HL-60/S4 treated with retinoic acid at 250 ng/mL for 4 days and 3 days (cell line): Measurements from ENCODE around the gene TDRD10.

Experiments
- in situ Hi-C: fragments of 300-500 bp; cut with MboI; formaldehyde crosslinking; loops from 2 replicates; pipeline ENCODE4 v1.7.0; 2022; ENCODE audit warnings: low sequenced_read_pairs

TDRD10 gene

DNA sequence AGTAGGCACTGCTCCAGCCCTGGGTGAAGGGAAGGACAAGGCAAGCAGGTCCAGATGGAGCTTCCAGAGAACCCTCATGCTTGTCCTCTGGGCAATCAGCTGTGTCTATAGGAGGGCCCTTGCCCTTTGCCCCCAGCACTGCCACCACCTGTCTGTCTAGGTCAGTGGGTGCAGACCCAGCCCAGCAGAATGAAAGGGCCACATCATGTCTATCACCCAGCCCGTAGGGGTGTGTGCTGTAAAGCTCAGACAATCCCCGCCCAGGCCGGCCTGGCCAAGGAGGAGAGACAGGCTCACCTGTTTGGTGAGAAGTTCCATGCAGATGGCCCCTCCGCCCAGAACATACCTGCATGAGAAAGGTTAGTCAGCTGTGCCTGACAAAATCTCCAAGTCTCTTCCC lies 49.5 kb downstream of the TDRD10 start:
- in situ Hi-C loops = no loop called here

DNA sequence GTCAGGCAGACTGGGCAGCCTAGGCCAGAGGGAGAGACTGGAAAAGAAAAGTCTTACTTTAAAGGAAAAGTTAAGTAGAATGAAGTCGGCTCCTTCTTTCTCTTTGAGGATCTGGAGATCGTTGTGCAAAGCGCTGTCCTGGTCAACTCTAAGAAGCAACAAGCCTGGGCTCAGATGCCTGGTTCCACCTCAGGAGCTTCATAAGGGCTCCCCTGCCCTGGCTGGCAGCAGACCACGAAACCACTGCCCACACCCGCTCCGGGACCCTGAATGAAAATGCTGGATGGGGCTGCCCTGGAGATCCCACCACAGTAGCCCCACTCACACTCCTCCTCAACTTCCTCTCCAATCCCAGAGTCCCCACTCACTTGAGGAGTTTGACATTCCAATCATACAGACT lies 50.0 kb downstream of the TDRD10 start:
- in situ Hi-C loops = no loop called here

DNA sequence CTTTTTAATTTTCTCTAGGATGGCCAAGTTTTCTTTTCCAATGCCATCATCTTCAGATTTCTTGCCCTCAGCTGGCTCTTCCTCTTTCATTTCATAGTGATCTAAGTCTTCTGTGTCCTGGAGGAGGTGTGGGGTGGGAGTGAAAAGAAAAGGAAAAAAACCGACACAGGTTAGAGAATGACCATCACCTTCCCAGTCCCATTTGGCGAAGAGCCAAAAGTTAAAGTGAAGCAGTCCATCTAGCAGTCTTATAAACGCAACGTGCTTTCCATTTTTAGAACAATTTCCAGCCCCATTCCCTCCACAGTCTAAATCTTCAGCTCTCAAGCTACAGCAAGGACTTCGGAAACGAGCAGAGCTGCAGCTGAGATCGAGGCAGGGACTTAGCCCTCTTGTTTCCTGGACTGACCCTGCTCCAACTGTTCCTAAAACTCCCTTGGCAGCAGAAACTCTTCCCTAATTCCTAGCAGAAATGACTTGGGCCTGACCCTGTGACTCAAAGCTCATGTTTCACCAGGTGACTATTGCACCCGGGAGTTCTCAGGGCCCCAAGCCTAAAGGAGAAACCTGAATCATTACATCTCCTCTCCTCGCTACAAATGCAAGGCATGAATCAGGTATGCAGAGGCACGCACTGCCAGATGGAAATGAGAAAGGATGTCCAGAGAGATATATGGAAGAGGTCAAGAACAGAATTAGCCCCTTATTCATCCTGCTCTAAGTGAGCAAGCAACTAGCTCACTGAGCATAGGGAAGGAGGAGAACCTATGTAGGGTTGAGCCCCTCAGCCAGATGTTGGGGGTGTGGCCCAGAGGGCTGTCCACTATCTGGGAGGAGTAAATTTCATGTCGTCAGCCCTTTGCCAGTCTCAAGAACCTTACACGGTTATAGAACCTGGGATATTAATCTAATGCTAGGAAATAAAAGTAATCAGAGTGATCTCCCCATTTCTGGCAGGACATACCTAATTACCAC lies 51.3 kb downstream of the TDRD10 start:
- in situ Hi-C loops = no loop called here

DNA sequence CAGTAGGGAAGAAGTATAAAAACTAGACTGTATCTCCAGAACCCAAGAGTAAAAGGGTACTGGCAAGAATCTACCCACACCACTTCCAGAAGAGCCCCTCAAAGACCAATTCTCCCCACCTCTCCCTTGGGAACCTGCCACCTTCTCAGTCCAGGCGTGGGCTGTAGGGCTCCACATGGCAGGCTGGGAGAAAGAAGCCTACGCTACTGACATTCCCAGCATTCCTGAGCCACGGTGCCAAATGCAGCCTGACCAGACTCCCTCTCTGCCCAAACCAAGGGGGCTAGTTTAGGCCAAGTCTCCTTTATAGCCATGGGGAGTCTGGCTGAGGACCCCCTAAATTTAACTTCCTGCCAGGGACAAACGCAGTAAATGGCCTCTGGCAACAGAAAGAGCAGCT lies 54.4 kb downstream of the TDRD10 start:
- in situ Hi-C loops = no loop called here

DNA sequence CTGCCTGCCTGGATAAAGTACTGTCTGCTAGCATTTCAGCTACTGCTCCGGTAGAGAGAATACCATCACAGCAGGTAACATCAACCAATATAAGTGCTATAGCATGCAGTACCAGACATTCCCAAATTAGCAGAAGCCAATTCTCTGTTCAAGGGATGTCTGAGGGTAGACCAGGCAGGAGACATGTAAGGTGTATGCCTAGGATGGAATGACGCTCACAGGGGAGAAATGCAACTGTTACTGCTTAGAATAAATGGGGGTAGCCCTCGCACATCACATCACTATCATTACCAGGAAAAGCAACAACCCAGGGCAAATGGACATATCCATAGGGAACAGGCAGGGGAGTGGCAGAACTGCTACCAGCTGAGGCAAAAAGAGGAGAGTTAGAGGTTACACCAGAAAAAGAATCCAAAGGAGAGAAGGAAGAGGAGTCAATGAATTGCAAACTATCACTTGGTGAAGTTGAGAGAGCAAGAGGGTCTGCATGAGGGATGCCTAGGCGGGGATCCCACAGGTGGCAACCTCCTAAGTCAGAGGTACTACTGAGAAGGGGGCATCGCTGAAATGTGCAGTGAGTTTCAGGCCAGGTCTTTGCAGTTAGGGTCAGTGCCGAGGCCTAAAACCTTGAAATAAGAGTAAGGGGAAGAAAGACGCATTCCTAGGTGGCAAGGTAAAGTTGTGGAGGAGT lies 55.4 kb downstream of the TDRD10 start:
- in situ Hi-C loops = no loop called here

DNA sequence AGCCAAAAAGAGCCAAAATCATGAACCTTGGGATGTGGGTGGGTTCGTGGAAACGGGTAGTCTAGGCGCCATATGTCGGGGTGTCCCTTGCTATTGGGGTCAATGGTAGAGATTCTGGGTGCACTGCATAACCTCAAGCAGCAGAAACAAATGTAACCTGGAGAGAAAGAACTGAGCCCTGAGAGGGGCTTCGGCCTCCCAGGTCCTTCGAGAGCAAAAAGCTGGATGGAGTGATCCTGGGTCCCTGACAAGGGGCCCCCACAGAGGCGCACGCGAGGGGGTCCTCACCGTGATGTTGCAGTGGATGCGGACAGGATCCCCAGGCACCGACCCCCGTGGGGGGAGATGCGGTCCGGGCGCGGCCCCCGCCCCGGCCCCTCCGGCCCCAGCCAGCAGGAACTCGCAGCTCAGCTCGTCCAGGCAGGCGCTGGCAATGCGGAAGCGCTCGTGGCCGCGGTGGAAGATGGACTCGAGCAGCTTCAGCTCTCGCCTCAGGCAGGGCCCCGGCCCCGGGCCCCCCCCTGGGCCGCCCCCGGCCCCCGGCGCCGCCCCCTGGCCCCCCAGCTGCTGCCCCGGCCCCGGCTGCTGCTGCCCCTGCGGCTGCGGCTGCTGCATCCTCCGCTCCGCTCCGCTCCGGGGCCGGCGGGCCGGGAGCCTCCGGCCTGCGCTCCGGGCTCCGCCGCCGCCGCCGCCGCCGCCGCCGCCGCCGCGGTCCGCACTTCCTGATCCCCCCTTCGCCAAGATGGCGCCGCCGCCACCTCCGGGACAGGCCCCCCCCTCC lies 56.1 kb downstream of the TDRD10 start, which contains the start of gene UBE2Q1:
Gene UBE2Q1, minus strand, starts transcription at position 724 of the 781 bp plus-strand sequence. Its CDS starts 109 bp downstream, at position 615.
- in situ Hi-C loops = no loop called here

DNA sequence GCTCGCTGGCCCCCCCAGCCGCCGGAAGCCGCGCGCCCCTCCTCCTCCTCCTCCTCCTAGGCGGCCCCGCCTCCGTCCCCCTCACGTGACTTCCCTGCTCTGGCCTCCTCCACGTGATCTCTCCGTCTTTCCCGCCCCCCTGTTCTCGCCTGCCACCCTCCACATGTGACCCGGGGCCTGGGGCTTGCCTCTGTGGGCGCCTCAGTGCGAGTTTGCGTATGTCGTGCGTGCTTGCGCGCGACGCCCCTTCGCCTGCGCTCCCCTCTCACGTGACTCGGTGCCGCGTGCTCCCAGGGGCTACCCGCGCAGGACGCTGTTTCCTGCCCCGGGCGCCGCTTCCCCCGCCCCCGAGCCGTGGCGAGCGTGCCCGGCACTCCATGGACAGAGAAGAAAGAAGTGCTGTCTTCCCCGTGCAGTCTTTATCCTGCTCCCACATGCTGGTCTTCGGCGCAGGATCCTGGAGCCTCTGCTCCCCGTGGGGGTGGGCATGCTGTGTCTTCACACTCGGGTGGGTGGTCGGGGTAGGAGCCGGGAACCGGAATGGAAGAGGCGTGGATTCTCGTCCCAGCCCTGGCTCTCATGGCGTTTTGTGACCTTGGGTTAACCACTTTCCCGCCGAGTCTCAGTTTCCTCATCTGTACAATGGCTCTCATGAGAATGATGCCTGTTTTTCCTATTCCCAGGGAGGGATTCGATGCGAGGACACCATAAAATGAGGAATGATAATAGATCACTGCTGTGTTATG lies 56.9 kb downstream of the TDRD10 start:
- in situ Hi-C loops = no loop called here

DNA sequence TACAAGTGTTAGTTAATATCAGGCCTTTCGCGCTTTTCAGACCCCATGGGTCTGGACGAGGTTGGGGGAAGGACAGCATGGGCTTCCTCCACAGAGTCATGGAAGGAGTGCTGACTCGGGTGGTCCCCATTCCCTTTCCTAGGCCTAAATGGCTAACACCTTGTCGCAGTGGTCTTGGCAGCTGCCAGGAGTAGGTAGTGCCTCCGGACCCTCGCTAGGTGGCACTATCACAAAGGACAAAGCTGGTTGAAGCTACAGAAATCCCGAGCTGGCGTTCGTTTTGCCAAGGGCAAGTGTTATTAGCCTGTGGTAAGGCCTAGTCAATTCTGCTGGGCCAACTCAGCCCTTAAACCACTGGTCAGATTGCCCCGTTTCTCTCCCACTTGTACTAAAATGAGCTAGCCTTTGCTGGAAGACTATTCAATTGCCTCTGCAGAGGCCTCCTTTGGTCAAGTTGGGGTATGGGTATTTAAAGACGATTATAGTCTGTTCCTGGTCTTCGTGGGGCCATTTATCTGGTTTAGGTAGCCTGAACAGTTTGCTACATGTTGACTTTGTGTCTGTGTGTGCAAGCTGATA lies 57.5 kb downstream of the TDRD10 start:
- in situ Hi-C loops = no loop called here

DNA sequence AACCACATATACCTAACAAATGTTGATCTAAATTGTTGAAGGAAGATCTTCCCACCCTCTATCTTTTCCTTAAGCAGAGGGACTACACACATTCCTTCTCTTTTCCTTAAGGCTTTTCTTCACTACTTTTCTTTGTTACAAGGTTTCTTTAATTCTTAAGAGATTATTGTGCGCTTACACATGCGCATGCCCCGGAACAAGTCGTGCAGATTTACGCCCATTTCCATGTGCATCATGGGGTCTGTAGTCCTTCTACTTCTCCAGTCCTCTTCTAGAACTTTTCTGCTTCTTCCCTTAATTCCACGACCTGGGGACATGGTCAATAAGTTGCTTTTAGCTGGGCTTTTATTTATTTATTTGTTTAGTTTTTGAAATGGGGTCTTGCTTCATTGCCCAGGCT lies 63.9 kb downstream of the TDRD10 start:
- in situ Hi-C loops = no loop called here

DNA sequence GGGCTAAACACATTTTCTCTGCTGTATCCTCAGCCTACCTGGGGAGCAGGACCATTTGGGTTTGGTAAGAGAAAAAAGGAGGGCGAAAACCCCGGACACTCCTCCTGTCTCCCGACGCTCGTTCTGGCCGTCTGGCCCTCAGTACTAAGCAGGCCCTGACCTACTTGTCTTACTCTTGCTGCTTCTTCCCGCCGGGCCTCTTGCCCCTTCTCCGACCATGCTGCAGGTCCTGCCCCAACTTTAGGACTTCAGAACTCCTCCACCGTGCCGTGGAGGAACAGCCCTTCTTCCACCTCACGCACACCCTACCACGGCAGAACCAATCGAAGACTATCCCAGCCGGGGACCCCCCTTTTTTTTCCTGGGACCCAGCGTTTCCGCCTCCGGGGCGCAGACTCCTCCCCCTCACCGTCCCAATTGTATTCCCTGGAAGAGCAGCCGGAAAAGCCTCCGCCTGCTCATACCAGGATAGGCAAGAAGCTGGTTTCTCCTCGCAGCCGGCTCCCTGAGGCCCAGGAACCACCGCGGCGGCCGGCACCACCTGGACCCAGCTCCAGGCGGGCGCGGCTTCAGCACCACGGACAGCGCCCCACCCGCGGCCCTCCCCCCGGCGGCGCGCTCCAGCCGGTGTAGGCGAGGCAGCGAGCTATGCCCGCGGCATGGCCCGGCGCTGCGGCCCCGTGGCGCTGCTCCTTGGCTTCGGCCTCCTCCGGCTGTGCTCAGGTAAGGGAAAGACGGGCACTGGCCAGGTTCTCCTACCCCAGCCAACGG lies 65.6 kb downstream of the TDRD10 start, which contains the start of gene CHRNB2:
Gene CHRNB2, plus strand, starts transcription at position 393 of the 771 bp plus-strand sequence. Its CDS starts 267 bp downstream, at position 660.
- in situ Hi-C loops = no loop called here

DNA sequence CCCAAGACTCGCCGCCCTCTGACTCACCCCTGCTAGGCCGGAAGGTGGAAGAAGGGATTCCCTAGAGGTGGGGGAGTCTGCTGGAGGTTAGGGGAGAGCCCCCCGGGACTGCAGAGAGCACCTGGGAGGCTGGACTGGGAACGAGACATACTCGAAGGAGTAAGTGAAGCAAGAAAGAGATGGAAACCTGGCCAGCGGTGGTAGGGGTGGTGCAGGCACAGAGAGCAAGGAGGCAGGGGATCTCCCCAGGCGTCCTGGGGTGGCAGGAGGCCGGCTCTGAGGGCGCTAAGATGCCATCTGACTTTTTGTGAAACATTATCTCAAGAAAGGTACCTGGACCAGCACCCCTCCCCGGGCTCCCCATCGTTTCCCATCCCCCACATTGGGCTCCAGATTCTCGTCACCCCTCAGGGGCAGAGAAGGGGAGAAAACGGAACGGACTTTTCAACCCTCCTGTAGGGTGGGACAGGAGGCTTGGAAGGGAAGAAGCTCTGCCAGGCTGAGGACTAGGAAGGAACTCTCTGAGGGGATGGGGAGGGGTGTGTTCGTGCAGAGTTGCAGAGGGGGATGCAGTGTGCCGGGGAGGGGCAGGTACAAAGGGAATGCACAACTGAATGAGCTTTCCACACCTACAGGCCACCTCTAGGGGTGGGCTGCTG lies 66.3 kb downstream of the TDRD10 start:
- in situ Hi-C loops = no loop called here

DNA sequence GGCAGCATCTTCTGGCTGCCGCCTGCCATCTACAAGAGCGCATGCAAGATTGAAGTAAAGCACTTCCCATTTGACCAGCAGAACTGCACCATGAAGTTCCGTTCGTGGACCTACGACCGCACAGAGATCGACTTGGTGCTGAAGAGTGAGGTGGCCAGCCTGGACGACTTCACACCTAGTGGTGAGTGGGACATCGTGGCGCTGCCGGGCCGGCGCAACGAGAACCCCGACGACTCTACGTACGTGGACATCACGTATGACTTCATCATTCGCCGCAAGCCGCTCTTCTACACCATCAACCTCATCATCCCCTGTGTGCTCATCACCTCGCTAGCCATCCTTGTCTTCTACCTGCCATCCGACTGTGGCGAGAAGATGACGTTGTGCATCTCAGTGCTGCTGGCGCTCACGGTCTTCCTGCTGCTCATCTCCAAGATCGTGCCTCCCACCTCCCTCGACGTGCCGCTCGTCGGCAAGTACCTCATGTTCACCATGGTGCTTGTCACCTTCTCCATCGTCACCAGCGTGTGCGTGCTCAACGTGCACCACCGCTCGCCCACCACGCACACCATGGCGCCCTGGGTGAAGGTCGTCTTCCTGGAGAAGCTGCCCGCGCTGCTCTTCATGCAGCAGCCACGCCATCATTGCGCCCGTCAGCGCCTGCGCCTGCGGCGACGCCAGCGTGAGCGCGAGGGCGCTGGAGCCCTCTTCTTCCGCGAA lies 69.4 kb downstream of the TDRD10 start:
- in situ Hi-C loops = no loop called here

DNA sequence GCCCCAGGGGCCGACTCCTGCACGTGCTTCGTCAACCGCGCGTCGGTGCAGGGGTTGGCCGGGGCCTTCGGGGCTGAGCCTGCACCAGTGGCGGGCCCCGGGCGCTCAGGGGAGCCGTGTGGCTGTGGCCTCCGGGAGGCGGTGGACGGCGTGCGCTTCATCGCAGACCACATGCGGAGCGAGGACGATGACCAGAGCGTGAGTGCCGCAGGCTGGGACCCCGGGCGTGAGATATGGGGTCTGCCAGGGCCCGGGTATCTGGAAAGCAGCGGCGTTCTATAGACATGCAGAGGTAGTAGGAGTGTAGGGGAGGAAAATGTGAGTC lies 69.9 kb downstream of the TDRD10 start:
- in situ Hi-C loops = no loop called here

DNA sequence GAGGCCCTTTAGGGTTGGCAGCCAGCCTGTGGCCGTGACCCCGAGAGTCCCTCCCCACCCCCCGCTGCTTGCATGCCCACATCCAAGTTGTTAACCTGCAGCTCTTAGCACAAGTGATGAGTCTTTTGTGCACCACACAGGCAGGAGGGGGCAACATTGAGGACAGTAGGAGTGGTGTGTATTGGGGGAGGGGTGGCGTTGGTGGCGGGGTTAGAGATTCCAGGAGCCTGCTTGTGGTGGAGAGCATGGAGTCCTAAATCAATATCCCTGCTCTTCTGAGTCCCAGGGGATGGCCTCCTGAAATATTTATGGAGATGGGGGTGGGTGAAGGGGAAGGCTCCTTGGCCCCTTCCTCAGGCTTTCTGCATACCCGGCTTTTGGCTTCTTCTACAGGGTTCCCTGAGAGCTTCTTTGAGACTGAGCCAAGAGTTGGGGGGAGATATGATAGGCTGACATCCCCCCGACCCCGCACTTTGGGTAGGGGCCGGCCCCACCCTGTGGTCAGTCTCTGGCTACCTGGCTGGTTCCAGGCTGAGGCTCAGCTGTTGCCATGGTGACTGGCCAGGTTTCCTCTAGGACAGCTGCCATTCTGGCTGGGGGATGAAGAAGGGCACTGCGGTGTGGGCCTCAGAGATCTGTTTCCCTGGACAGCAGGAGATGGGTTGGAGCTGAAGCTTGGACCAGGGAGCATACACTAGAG lies 70.6 kb downstream of the TDRD10 start:
- in situ Hi-C loops = no loop called here

DNA sequence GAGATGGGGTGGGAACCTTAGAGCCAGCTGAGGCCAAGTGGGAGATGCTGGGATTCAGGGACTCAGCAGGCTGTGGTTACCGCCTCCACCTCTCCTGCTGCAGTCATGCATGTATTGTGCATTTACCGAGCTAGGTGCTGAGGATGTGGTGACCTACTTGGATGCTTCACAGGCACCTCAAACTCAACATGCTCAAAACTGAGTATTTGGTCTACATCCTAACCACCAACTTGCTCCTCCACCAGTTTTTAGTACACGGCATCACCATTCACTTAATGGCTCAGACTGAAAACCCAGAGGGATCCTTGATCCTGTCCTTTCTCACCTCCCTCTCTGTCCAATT lies 71.1 kb downstream of the TDRD10 start:
- in situ Hi-C loops = no loop called here

DNA sequence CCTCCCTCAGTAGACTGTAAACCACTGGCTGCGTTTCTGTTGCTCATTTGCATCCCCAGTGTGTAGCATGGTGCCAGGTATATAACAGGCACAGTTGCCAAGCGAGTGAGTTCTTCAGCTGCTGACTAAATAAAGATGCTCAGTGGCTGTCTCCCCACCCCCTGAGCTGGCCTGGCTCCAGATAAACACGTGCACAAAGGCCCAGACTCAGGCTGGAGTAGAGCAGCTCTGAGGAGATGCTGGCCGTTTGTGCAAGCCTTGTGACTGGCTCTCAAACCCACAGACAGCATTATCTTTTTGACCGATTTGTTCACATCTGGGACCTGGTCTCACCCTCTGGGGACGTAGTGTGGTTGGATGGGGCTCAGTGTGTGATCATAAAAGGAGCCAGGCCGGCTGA lies 72.7 kb downstream of the TDRD10 start:
- in situ Hi-C loops = no loop called here

DNA sequence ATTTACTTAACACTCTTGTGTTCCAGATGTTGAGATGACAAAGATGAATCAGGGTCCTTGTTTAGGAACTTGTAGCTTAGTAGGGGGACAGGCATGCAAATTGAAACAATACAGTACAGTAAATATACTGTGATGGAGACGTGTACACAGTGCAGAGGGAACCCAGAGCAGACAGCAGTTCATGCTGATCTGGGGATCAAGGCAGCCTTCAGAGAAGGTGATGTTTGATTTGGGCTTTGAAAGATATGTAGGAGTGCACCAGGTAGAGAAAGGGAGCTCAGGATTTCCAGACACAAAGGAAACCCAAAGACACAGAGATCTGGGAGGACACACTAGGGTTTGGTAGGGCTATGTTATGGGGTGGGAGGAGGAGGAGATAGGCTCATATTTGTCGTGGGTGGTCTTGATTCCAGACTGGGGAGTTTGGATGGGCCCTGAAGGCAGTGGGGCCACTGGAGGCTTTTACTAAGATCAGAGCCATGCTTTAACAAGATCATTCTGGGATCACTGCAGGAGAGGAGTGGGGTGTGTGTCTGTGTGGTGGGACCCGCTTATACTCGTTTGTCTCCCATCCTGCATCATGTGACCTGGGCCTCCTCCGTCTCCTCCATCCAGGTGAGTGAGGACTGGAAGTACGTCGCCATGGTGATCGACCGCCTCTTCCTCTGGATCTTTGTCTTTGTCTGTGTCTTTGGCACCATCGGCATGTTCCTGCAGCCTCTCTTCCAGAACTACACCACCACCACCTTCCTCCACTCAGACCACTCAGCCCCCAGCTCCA lies 73.3 kb downstream of the TDRD10 start:
- in situ Hi-C loops = no loop called here
